Measurements from ENCODE around the gene ENTPD3.

DNA sequence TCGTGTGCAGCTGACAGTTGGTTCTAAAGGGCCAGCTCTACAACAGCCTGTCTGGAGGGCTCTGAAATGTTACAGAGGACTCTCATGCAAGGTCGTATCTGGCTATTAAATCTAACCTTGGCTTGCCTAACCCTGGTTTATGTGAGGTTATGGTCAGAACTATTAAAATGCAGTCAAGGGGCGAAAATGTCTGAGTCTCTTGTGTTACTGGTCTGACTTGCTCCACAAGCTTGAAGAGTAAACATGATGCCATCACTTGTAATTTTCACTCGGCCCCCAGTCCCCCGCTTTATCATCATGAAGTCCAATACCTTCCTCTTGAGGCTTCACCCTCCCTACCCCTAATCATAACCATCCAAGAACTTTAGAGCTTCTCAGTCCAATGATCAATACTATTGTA is 9.4 kb downstream of the ENTPD3 start:
- TF ChIP-seq REXO4 (CRISPR knock-in tag; IDR thresholded peaks at IDR 0.05; ENCODE audit: borderline replicate concordance): no peak
- TF ChIP-seq, protein P1, sequence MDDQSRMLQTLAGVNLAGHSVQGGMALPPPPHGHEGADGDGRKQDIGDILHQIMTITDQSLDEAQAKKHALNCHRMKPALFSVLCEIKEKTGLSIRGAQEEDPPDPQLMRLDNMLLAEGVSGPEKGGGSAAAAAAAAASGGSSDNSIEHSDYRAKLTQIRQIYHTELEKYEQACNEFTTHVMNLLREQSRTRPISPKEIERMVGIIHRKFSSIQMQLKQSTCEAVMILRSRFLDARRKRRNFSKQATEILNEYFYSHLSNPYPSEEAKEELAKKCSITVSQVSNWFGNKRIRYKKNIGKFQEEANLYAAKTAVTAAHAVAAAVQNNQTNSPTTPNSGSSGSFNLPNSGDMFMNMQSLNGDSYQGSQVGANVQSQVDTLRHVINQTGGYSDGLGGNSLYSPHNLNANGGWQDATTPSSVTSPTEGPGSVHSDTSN (CRISPR knock-in tag; IDR thresholded peaks at IDR 0.05; ENCODE audit: borderline replicate concordance): no peak
- no peak for TF ChIP-seq EP300 (IDR thresholded peaks at IDR 0.05; ENCODE audit: low read depth in 2 of 2, low read length in 2 of 2)
- no peak for TF ChIP-seq EP300 (CRISPR knock-in tag; IDR thresholded peaks at IDR 0.05; ENCODE audit: borderline replicate concordance)
- TF ChIP-seq, protein P2, sequence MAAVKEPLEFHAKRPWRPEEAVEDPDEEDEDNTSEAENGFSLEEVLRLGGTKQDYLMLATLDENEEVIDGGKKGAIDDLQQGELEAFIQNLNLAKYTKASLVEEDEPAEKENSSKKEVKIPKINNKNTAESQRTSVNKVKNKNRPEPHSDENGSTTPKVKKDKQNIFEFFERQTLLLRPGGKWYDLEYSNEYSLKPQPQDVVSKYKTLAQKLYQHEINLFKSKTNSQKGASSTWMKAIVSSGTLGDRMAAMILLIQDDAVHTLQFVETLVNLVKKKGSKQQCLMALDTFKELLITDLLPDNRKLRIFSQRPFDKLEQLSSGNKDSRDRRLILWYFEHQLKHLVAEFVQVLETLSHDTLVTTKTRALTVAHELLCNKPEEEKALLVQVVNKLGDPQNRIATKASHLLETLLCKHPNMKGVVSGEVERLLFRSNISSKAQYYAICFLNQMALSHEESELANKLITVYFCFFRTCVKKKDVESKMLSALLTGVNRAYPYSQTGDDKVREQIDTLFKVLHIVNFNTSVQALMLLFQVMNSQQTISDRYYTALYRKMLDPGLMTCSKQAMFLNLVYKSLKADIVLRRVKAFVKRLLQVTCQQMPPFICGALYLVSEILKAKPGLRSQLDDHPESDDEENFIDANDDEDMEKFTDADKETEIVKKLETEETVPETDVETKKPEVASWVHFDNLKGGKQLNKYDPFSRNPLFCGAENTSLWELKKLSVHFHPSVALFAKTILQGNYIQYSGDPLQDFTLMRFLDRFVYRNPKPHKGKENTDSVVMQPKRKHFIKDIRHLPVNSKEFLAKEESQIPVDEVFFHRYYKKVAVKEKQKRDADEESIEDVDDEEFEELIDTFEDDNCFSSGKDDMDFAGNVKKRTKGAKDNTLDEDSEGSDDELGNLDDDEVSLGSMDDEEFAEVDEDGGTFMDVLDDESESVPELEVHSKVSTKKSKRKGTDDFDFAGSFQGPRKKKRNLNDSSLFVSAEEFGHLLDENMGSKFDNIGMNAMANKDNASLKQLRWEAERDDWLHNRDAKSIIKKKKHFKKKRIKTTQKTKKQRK (IDR thresholded peaks at IDR 0.05; ENCODE audit: low read length): no peak
- no peak for TF ChIP-seq MAFG (CRISPR knock-in tag; IDR thresholded peaks at IDR 0.05)
- no peak for TF ChIP-seq ETV5 (CRISPR knock-in tag; IDR thresholded peaks at IDR 0.05; ENCODE audit: borderline replicate concordance)
